HG03558 (cell line): ENCODE measurements around the gene CXCL6.

Experiments
- ATAC-seq: cut with Tn5 transposase; IDR thresholded peaks from one replicate; pipeline ENCODE4 v1.9.1; 2021; ENCODE audit warnings: moderate number of reproducible peaks; ENCODE audit not compliant: unreplicated experiment; ENCODE audit errors: extremely low read depth

CXCL6 gene

DNA sequence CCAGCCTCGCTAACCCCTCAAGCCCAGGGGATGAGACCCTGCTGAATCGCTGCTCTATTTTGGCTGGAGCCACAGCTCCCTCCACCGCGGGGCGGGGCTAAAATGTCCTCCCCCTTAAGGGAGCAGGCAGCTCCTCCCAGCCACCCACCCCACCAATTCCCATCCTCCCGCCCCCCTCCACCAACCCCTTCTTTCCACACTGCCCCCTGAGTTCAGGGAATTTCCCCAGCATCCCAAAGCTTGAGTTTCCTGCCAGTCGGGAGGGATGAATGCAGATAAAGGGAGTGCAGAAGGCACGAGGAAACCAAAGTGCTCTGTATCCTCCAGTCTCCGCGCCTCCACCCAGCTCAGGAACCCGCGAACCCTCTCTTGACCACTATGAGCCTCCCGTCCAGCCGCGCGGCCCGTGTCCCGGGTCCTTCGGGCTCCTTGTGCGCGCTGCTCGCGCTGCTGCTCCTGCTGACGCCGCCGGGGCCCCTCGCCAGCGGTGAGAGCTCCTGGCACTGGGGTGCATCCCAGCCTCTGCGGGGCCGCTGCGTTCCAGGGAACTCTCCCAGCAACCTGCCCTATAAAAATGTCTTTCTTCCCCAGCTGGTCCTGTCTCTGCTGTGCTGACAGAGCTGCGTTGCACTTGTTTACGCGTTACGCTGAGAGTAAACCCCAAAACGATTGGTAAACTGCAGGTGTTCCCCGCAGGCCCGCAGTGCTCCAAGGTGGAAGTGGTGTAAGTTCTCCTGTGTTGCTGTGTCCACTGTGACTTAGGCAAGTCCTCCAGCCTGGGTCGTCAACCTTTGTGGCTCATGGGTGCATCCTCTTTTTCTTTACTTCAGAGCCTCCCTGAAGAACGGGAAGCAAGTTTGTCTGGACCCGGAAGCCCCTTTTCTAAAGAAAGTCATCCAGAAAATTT is at the start of gene CXCL6:
Gene CXCL6 (plus strand): TSS at position 306 of the 907 bp plus-strand sequence. CDS start 73 bp downstream, at position 379.
- ATAC-seq, result no peak

DNA sequence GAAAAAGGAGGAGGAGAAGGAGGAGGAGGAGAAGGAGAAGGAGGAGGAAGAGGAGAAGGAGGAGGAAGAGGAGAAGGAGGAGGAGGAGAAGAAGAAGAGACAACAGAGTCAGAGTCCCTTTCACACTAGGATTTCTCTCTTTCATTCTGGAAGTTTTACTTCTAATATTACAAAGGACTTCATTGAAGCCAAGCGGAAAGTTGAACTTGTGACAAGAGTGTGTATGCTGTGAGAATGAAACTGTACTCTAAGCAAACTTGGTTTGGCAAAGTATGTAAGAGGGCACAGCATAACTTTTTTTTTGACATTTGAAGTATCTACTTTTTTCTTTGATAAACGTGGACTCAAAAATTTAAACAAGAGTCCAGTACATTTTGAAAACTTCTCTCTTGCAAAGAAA is 48.1 kb upstream of the CXCL6 start:
- no peak for ATAC-seq

DNA sequence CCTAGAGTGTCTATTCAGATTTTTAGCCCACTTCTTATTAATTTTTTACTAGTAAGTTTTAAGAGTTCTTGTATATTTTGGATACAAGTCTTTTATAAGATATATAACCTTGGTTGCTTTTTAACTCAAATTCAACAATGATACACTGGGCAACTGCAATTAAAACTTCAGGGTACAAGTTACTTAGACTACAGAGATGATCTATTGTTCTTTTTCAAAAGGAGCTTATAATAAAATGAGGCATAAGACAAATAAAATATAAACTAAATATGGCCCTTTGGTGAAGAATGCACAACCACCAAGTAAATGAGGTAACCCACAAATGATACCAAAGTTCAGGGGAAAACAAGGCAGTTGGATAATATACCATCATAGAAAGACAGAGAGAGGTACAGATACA is 37.6 kb upstream of the CXCL6 start:
- no peak for ATAC-seq

DNA sequence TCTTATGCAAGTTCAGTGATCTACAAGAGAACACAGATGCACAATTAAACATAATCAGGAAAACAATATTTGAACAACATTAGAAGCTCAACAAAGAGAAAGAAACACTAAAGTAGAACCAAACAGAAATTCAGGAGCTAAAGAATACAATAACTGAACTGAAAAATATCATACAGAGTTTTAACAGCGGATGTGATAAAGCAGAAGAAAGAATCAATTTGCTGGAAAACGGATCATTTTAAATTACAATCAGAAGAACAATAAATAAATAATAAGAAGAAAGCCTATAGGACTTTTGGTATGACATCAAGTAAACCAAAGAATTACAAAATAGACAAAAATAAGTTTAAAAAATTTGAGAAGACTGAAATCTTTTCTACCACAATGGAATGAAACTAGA is 36.3 kb upstream of the CXCL6 start:
- no peak for ATAC-seq

DNA sequence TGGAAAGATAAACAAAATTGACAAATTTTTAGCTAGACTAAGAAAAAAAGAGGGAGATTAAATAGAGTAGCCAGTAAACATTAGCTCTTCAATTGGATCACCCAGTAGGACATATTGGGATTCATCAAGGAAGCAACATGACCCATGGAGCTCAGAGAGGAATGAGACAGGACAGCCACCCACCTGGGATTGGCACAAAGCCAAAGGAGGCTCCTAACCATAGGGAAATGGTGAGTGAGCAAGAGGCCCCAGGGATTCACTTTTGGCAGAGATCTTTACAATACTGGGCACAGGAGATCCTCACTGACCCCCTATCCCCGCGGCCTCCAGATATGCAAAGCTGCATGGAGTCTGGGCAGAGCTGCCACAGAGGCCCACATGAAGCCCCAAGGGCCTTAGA is 34.8 kb upstream of the CXCL6 start:
- ATAC-seq, result no peak

DNA sequence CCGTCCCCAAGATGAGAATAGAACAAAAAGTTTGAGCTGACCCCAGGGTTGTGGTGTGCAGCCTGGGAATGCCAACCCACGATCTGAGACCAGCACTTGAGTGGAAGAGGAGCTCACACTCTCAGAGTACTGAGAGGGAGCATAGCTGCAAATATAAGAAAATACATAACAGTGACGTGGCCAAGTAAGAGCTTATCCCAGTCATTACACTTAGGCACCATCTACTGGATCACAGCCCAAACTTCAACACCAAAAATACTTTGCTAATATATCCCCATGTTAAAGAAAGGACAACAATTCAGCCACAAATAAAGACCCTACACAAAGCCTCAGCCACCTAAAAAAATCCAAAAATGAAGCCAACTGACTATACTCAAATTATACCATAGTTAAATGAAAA is 33.3 kb upstream of the CXCL6 start:
- ATAC-seq, result no peak

DNA sequence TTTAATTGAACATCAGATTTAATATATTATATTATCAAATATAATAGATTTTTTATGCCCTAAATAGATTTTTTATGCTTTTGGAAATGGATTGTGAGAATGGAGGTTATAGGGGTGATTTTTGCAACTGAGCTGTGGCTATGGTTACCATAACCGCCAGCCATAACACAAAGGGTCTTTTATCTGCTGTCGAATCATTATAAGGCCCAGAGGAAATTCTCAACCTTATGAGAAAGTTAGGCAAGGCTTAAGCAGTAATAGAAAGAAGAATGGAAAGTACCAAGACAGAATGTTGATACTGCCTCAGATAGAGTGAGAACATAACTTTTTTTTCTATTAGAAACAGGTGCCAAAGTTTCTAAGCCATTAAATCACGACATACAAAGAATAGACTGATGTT is 26.3 kb upstream of the CXCL6 start:
- no peak for ATAC-seq

DNA sequence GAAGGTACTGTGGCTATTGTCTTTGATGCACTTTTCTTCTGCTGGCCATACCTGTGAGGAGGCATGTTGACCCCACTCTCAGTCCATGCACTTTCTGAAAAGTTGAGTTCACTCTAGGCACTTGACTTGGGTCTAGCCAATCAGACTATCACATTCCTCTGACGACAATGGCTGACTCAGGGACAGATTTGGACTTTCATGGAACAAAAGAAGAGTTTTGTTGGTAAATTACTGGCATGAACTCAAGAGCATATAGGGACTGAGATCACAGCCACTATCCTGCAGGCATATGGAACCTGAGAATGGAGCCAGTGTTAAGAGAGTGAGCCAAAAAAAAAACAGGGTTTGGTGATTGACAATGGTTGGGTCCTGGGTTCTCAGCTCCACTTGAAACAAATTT is 24.6 kb upstream of the CXCL6 start:
- no peak for ATAC-seq

DNA sequence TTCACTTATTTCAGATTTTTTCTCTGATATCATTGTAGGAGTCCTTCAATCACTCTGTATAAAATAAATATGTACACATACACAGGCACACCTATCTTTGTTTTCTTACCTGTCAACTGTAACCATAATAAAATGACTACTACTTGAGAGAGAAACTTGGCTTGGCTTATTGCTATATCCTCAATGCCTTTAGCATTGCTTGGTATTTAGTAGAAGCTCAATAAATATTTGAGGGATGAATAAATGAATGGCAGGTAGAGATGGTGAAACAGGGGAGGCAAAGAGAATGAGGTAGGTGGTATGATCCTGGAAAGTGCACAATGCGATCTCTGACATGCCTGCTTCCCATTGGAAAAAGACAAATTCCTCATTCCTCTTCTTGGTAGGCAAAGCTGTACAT is 21.8 kb upstream of the CXCL6 start:
- ATAC-seq, result no peak

DNA sequence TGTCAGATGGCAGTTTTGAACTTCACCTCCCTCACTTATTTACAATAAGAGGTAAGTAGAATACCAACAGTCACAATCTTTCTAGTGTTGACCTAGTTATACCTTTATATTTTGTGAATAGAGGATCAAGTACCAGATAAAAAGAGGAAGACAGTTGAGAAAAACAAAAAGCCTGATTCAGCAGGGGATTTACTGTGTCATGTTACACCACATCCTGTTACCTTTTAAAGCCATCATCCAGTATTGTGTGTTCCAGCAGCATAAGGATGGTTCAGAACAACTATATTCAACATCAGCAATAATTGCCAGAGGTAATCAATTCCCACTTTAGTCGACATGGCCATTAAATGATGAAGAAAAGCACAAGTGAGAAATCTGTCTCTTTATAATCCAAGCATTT is 21.3 kb upstream of the CXCL6 start:
- no peak for ATAC-seq

DNA sequence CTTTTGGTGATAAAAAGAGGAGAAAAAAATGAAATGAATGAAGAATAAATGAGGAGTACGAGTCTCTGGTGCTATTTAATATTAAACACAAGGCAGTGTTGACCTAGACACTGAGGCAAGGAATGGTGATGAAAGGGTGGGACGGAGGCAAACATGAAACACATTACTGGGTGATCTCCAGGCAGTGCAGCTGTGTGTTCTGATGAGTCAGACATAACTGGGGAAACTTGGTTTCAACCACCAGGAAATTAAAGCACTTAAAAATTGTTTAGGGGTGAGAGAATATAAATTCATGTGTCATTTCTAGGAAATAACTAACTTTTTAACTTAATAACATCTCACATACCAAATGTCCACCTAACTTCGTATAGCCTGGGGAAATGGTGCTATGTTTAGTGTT is 19.7 kb upstream of the CXCL6 start:
- ATAC-seq, result no peak

DNA sequence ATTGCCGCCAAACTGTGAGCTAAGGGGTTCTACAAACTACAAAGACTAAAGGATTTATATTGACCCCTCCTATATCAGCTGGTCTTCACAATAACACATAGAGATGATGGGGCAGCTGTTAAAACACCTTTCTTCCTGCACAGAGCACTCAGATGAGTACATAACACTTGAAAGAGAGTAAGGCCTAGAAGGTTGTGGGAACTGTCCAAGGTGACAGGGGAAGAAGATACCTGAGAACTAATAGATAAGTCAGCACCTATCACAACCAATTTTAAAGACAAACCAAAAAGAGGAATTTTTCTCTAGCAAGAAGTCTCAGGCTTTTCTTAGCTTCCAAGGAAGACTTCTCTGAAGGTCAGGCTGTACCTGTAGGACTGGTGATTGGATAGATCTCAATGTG is 19.1 kb upstream of the CXCL6 start:
- ATAC-seq, result no peak

DNA sequence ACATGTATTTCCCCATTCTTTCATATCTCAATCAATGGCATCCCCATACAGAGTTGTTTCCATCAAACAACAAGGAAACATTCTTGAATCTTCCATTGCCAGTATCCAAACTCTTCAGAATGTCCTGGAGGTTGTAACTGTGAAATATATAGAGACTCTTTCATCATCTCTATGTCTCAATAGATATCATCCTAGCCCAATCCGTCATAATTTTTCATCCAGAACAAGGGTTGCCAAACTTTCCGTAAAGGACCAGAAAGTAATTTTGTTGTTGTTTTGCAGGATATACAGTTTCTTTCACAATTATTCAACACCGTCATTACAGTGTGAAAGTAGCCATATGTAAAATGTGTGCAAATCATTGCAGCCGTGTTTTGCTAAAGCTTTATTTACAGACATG is 15.2 kb upstream of the CXCL6 start:
- no peak for ATAC-seq

DNA sequence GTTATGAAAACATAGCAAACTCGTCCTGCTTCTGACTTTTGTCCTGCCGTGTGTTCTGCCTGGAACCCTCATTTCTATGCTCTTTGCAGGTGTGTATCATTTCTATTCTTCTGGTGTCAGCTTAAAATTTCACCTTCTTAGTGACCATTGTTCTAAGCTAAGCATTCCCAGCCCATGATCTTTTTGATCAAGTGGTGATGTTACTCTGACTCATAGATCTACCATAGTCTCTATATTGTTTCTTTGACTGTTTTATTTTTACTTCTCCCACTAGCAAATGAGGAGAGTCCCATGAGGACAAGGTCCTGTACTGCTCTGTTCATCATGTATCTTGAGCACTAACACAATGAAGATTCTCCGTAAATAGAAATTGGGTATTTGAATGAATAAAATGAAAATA is 14.1 kb upstream of the CXCL6 start:
- ATAC-seq, result no peak

DNA sequence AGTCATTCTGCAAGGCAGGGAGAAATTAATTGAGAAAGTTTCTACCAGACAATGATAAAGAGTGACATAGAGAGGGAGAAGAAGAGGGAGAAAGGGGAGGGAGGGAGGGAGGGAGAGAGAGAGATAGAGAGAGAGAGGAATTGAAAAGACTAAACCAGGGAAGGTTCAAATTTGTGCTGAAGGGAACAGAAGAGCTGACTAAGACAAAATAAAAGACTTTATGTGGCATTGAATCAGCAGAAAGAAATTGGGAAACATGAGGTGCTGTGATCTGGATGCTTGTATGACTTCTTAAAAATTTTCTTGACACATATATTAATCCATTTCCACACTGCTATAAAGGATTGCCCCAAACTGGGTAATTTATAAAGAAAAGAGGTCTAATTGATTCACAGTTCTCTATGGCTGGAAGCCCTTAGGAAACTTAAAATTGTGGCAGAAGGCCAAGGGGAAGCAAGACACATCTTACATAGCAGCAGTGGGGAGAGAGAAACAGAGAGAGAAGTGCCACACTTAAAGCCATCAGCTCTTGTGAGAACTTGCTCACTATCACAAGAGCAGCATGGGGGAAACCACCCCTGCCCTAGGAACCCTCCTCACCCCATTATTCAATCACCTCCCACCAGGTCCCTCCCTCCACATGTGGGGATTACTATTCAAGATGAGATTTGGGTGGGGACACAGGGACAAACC is 13.5 kb upstream of the CXCL6 start:
- no peak for ATAC-seq

DNA sequence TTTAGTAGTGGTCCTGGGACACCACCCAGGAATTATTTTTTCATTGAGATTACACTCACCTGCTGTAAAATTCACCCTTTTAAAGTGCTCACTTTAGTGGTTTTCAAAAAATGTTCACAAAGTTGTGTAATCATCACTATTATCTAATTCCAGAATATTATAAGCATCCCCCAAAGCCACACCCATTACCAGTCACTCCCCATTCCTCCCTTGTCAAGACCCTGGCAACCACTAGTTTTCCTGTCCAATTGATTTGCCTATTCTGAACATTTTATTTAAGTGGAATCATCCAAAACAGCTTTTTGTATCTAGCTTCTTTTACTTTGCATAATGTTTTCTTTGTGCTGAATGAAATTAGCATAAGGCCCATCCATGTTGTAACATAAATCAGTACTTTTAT is 12.7 kb upstream of the CXCL6 start:
- ATAC-seq, result no peak

DNA sequence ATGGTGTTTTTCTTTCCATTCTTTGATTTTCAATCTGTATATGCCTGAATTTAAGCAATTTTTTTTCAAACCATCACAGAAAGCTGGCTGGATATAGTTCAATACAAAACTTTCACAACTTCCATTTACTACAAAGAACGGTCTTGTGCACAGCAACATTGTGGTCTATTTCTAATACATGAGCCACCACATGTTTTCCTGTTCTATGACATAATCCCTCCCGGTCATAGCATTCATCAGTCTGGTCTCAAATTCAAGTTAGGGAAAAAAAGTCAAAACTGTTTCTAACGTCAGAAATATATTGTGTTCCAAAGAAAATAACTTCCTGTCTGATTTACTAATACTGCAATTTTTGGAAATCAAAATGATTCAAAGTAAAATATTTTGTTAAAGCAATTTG is 7.5 kb upstream of the CXCL6 start:
- no peak for ATAC-seq

DNA sequence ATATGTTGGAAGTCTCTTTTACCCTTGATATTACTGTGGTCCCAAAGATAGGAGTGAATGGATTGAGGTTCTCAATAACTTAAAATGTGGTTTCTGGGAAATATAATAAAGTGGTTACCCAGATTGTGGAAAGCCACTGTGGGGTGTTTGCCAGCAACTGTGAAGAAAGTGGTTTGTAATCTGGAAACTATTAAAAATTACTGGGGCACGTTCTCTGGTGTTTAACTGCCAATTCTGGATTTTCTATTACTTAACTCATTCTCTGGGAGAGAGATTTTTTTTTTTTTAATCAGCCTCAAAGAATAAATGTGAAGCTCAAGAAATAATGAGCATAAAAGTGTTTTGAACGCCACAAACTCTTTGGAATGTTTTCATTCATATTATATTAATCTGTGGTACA is 4.9 kb upstream of the CXCL6 start:
- no peak for ATAC-seq

DNA sequence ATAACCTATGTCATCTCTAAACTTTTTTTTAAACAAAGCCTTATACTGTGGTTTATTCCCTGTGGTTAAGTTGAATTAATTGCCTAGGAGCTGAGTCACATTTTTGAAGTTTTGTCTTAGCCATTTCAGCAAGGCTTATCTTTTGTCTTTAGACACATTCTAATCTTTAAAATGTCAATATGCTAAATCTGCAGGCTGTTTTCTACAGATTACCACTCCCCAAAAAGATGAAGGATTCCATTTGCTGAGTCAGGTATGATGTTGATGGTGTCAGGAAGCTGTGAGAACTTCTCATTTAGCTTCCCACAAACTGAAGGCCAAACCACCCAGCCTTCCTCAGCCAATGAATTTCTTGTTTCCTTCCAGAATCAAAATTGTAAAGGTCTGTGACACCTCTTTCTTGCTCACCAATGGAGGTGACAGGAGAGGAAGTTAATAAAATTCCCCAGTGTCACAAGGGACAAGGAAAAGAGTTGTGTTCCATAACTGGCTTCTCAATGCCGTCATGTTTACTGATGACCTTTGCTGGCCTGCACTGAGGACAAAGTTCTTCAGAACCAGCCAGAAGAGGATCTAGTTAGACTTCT is 3.7 kb upstream of the CXCL6 start:
- no peak for ATAC-seq

DNA sequence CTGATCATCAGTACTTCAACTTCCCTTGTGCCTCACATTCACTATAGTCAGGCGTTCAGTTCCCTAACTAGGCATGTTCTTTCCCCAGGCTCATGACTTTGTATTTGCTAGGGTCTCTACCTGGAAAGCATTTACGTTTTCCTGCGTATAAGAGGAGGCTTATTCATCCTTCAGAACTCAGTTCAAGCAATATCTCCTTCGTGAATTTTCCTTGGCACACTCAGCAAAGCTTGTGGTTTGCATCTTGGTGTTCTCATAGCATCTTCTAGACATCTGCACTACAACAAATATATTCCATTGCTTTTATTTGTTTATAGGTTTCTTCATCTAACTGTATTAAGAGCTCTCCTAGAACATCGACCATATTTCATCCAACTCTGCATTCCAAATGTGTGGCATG is 2.6 kb downstream of the CXCL6 start:
- no peak for ATAC-seq

DNA sequence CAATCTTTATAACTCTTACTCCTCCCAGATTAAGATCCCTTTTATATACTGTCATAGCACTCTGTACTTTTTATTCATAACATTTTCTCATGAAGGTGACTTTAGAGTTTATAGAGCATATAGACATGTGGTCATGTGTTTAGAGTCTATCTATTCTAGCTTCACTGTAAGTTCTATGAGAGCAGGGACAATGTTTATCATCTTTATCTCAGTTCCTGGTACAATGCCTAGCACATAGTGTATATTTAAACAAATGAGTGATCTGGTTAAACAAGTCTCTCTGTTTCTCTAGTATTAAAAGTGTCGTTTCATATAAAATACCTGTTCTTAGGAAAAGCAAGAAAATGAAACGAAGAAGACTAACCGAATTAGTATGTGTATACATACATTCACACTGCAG is 3.2 kb downstream of the CXCL6 start:
- no peak for ATAC-seq
